PC-3 (cell line): ENCODE measurements around the gene KRTAP10-4. TPM values are rescaled to one million over a fixed set of nuclear protein-coding genes. Genes with fewer than 3 reads are reported as not detected.

ENCODE experiments used
- ATAC-seq: fragments of 200-7000 bp; cut with Tn5 transposase; 2 replicates; pipeline ENCODE4 v1.9.1; 2020; ENCODE audit warnings: mild to moderate bottlenecking, moderate library complexity
- BruUV-seq: library from RNA; stranded (reverse); fragments of 400-500 nt; replicated peaks from 2 replicates; lab custom pipeline; 2021; lab: Mats Ljungman, UMichigan
- CTCF ChIA-PET: fragments of 300-600 bp; sonication (Branson Sonifier 250); formaldehyde crosslinking; loops from one replicate; lab custom pipeline; 2022; ENCODE audit warnings: antibody characterized with exemption; lab: Charles Lee
- POLR2A ChIA-PET: fragments of 300-600 bp; sonication (Branson Sonifier 250); formaldehyde crosslinking; loops from one replicate; lab custom pipeline; 2022; ENCODE audit warnings: antibody characterized with exemption; ENCODE audit not compliant: unreplicated experiment; lab: Charles Lee
- DNase-seq: peaks from one replicate; pipeline ENCODE4 v3.0.0-alpha.2; 2015
- H2AFZ ChIP-seq: fragments of 300-600 bp; sonication (generic); 2 replicates; pipeline ENCODE4 v1.6.0; 2016; ENCODE audit warnings: antibody characterized with exemption, low read length
- H3F3A ChIP-seq: fragments of 300-600 bp; sonication (generic); one replicate; pipeline ENCODE4 v1.6.0; 2017; ENCODE audit warnings: antibody characterized with exemption, low read length, control low read depth, mild to moderate bottlenecking; ENCODE audit not compliant: unreplicated experiment
- H3K27ac ChIP-seq: fragments of 300-600 bp; sonication (generic); 2 replicates; pipeline ENCODE4 v1.5.1; 2016; ENCODE audit warnings: mild to moderate bottlenecking, low read length
- H3K27me3 ChIP-seq: fragments of 300-600 bp; sonication (generic); 2 replicates; pipeline ENCODE4 v1.6.1; 2016; ENCODE audit warnings: low read length, mixed read lengths
- H3K36me3 ChIP-seq: fragments of 300-600 bp; sonication (generic); 2 replicates; pipeline ENCODE4 v1.6.1; 2016; ENCODE audit warnings: low read depth, mixed run types, low read length, mixed read lengths
- H3K4me1 ChIP-seq: fragments of 300-600 bp; sonication (generic); 2 replicates; pipeline ENCODE4 v1.5.1; 2016; ENCODE audit warnings: low read length; ENCODE audit not compliant: insufficient read depth
- H3K4me2 ChIP-seq: fragments of 300-600 bp; sonication (generic); 2 replicates; pipeline ENCODE4 v1.6.0; 2016; ENCODE audit warnings: low read length
- H3K4me3 ChIP-seq: fragments of 300-600 bp; sonication (generic); 2 replicates; pipeline ENCODE4 v1.5.1; 2016; ENCODE audit warnings: mild to moderate bottlenecking, low read length, mixed read lengths
- H3K79me2 ChIP-seq: fragments of 300-600 bp; sonication (generic); 2 replicates; pipeline ENCODE4 v1.6.1; 2017; ENCODE audit warnings: low read length, mixed read lengths
- H3K9ac ChIP-seq: fragments of 300-600 bp; sonication (generic); 2 replicates; pipeline ENCODE4 v1.6.0; 2016; ENCODE audit warnings: mild to moderate bottlenecking, low read length
- H3K9me2 ChIP-seq: fragments of 300-600 bp; sonication (generic); replicated peaks from 2 replicates; pipeline ENCODE4 v1.6.1; 2016; ENCODE audit warnings: mixed run types, low read length, mixed read lengths
- H3K9me3 ChIP-seq: fragments of 300-600 bp; sonication (generic); 2 replicates; pipeline ENCODE4 v1.6.1; 2016; ENCODE audit warnings: low read length, mixed read lengths
- H4K20me1 ChIP-seq: fragments of 300-600 bp; sonication (generic); 2 replicates; pipeline ENCODE4 v1.6.1; 2016; ENCODE audit warnings: low read length, mixed read lengths
- EZH2 ChIP-seq: fragments of 300-600 bp; sonication (generic); IDR thresholded peaks from one replicate; pipeline ENCODE4 v1.6.1; 2017; ENCODE audit warnings: antibody characterized with exemption, mild to moderate bottlenecking, low read length; ENCODE audit not compliant: unreplicated experiment
- EZH2phosphoT487 ChIP-seq: fragments of 300-600 bp; sonication (generic); IDR thresholded peaks from 2 replicates; pipeline ENCODE4 v1.6.1; 2018; ENCODE audit warnings: mild to moderate bottlenecking, antibody characterized with exemption, low read length, borderline replicate concordance
- intact Hi-C: fragments of 100-400 bp; cut with micrococcal nuclease; formaldehyde crosslinking; loops from 2 replicates; pipeline ENCODE4 v1.9.0; 2023
- total RNA-seq: library from RNA; depleted of rRNA; stranded (reverse); fragments of >200 nt; gene quantifications from 2 replicates; pipeline ENCODE4 v1.2.3, GENCODE V29; 2014
- TF ChIP-seq, protein P1 (sequence below): fragments of 300-600 bp; sonication (generic); conservative IDR thresholded peaks from 2 replicates; pipeline ENCODE4 v1.5.1; 2017; ENCODE audit warnings: antibody characterized with exemption, low read depth, mild to moderate bottlenecking, low read length

KRTAP10-4 gene
- total RNA-seq, 1 experiment from 2014 or later, result not detected

DNA sequence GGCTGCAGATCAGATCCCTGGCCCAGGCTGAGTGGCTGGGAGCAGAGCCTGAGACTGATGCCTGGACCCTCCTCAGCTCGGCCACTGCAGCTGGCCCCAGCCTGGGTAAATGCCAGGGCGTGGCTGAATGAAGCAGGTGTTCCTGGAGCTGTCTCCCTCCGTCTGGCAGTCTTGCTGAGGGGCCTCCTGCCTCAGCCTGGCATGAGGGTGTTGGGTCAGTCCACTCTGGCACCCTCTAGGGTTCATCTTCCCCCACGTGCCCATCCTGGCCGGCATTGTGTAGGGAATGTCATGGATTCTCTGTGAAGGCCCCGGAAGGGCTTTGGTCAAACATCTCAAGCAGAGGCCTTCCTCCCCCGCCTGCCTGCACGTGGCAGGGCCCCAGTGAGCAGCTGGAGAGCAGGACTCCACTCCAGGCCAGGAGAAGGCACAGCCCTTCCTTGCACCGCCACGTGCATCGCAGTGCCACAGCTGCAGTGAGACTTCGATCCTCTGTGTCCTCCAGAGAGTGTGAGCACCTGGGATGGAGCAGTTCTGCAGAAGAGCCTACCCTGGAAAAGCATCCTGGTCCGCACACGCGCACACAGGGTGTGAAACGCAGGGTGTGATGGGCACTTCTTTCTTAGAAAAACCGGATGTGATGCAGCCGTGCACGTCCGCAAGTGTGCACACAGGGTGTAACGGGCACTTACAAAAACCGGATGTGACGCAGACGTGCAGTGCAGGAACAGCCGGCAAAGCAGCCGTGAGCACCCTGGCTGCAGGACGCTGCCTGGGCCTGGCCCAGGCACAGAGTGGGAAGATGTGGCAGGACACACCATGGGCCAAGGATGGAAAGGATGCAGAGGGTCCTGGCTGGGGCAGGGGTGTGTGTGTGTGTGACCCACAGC, 4.6 kb upstream of the KRTAP10-4 start:
- no TSS peak for BruUV-seq

GRCh38 chr21:44569861-44570517, 3.5 kb upstream of the KRTAP10-4 start:
- no peak overlapping the region for H3K4me3 ChIP-seq
- no peak for DNase-seq
- no peaks in the 10 kb centered on the region for H3F3A ChIP-seq
- H4K20me1 ChIP-seq, result no peaks in the 10 kb centered on the region
- TF ChIP-seq, protein P1, sequence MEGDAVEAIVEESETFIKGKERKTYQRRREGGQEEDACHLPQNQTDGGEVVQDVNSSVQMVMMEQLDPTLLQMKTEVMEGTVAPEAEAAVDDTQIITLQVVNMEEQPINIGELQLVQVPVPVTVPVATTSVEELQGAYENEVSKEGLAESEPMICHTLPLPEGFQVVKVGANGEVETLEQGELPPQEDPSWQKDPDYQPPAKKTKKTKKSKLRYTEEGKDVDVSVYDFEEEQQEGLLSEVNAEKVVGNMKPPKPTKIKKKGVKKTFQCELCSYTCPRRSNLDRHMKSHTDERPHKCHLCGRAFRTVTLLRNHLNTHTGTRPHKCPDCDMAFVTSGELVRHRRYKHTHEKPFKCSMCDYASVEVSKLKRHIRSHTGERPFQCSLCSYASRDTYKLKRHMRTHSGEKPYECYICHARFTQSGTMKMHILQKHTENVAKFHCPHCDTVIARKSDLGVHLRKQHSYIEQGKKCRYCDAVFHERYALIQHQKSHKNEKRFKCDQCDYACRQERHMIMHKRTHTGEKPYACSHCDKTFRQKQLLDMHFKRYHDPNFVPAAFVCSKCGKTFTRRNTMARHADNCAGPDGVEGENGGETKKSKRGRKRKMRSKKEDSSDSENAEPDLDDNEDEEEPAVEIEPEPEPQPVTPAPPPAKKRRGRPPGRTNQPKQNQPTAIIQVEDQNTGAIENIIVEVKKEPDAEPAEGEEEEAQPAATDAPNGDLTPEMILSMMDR, result no peak
- no peak for TF ChIP-seq EZH2phosphoT487
- no peak for TF ChIP-seq EZH2
- no peaks in the 10 kb centered on the region for H3K36me3 ChIP-seq
- H3K9me3 ChIP-seq, result peaks cover 5% of the 10 kb centered on the region; the same call in 1 of the 2 replicates
- H3K4me2 ChIP-seq, result no peak overlapping the region
- H3K9me2 ChIP-seq, result no peaks in the 10 kb centered on the region
- CTCF ChIA-PET, result no interaction called here
- no peaks in the 10 kb centered on the region for H3K27me3 ChIP-seq
- no peak overlapping the region for H2AFZ ChIP-seq
- no TSS peak for BruUV-seq
- POLR2A ChIA-PET, result no interaction called here
- no peak overlapping the region for H3K9ac ChIP-seq
- H3K4me1 ChIP-seq, result peaks cover 6% of the 10 kb centered on the region
- H3K79me2 ChIP-seq, result no peaks in the 10 kb centered on the region
- intact Hi-C loops, result no loop called here
- ATAC-seq, result no peak
- H3K27ac ChIP-seq, result no peak overlapping the region

More for the DNA sequence above, 4.6 kb upstream of the KRTAP10-4 start:
- H3K27me3 ChIP-seq, result no peaks in the 10 kb centered on the region
- TF ChIP-seq EZH2phosphoT487 (no peak), EZH2 (no peak)
- TF ChIP-seq, protein P1, result no peak
- no peak overlapping the region for H3K9ac ChIP-seq
- intact Hi-C loops, result no loop called here
- no peak overlapping the region for H3K4me3 ChIP-seq
- H3F3A ChIP-seq, result no peaks in the 10 kb centered on the region
- no peaks in the 10 kb centered on the region for H3K79me2 ChIP-seq
- H4K20me1 ChIP-seq, result no peaks in the 10 kb centered on the region
- ATAC-seq, result no peak
- H3K36me3 ChIP-seq, result no peaks in the 10 kb centered on the region
- H3K9me3 ChIP-seq, result peaks cover 5% of the 10 kb centered on the region; the same call in 1 of the 2 replicates
- ChIA-PET CTCF (no interaction called here), POLR2A (no interaction called here)
- H2AFZ ChIP-seq, result no peak overlapping the region
- H3K4me1 ChIP-seq, result peaks cover 6% of the 10 kb centered on the region
- DNase-seq, result no peak
- H3K4me2 ChIP-seq, result no peak overlapping the region
- no peaks in the 10 kb centered on the region for H3K9me2 ChIP-seq
- no peak overlapping the region for H3K27ac ChIP-seq

GRCh38 chr21:44571296-44571695, 2.2 kb upstream of the KRTAP10-4 start:
- ChIA-PET POLR2A (no interaction called here), CTCF (no interaction called here)
- no TSS peak for BruUV-seq
- H3F3A ChIP-seq, result no peaks in the 10 kb centered on the region
- TF ChIP-seq EZH2phosphoT487 (no peak), EZH2 (no peak)
- TF ChIP-seq, protein P1, result no peak
- peaks cover 5% of the 10 kb centered on the region; the same call in 1 of the 2 replicates for H3K9me3 ChIP-seq
- H3K4me3 ChIP-seq, result no peak overlapping the region
- no peaks in the 10 kb centered on the region for H3K36me3 ChIP-seq
- H4K20me1 ChIP-seq, result no peaks in the 10 kb centered on the region
- no peak for ATAC-seq
- peaks cover 6% of the 10 kb centered on the region for H3K4me1 ChIP-seq
- no peak overlapping the region for H3K4me2 ChIP-seq
- DNase-seq, result no peak
- H3K9ac ChIP-seq, result no peak overlapping the region
- intact Hi-C loops, result no loop called here
- no peaks in the 10 kb centered on the region for H3K79me2 ChIP-seq
- no peaks in the 10 kb centered on the region for H3K9me2 ChIP-seq
- H3K27ac ChIP-seq, result no peak overlapping the region
- H2AFZ ChIP-seq, result no peak overlapping the region
- no peaks in the 10 kb centered on the region for H3K27me3 ChIP-seq
